ENCODE measurements around the gene PDLIM5.

The PDLIM5 gene

GRCh38 chr4:94420356-94420755, 31.4 kb upstream of the PDLIM5 start:
- TF ChIP-seq PAX5 (IDR thresholded peaks at IDR 0.05; ENCODE audit: insufficient read depth, low read length, severe bottlenecking), result no peak
- no peak for TF ChIP-seq POLR2AphosphoS5 (IDR thresholded peaks at IDR 0.05; ENCODE audit: low read depth, low read length)
- no peak for TF ChIP-seq TAF1 (IDR thresholded peaks at IDR 0.05; ENCODE audit: low read depth, low read length)
- no peak for TF ChIP-seq POU2F2 (IDR thresholded peaks at IDR 0.05; ENCODE audit: low read depth, low read length)
- TF ChIP-seq SPI1 (IDR thresholded peaks at IDR 0.05; ENCODE audit: low read depth, low read length), result no peak
- TF ChIP-seq POLR2A (IDR thresholded peaks at IDR 0.05; ENCODE audit: low read depth, low read length), result no peak
- FAIRE-seq, result no peak
- no peak for DNase-seq (ENCODE audit: insufficient read length, low spot score)

- TF ChIP-seq PAX5 (IDR thresholded peaks at IDR 0.05; ENCODE audit: insufficient read depth, low read length, severe bottlenecking), result no peak
- no peak for TF ChIP-seq POLR2AphosphoS5 (IDR thresholded peaks at IDR 0.05; ENCODE audit: low read depth, low read length)
- FAIRE-seq (no peak), DNase-seq (ENCODE audit: insufficient read length, low spot score) (no peak)
These were observed 25.0 kb upstream of the PDLIM5 start for GRCh38 chr4:94426783-94427182.

- no peak for DNase-seq (ENCODE audit: insufficient read length, low spot score)
- no peak for FAIRE-seq
- TF ChIP-seq POU2F2 (IDR thresholded peaks at IDR 0.05; ENCODE audit: low read depth, low read length) (no peak), SPI1 (IDR thresholded peaks at IDR 0.05; ENCODE audit: low read depth, low read length) (no peak), POLR2A (IDR thresholded peaks at IDR 0.05; ENCODE audit: low read depth, low read length) (no peak)
These were observed 22.9 kb upstream of the PDLIM5 start for GRCh38 chr4:94428884-94429283.

GRCh38 chr4:94430406-94430805, 21.3 kb upstream of the PDLIM5 start:
- DNase-seq (ENCODE audit: insufficient read length, low spot score) (no peak), FAIRE-seq (no peak)
- TF ChIP-seq POU2F2 (IDR thresholded peaks at IDR 0.05; ENCODE audit: low read depth, low read length) (no peak), SPI1 (IDR thresholded peaks at IDR 0.05; ENCODE audit: low read depth, low read length) (no peak), PAX5 (IDR thresholded peaks at IDR 0.05; ENCODE audit: insufficient read depth, low read length, severe bottlenecking) (no peak), TAF1 (IDR thresholded peaks at IDR 0.05; ENCODE audit: low read depth, low read length) (no peak), POLR2A (IDR thresholded peaks at IDR 0.05; ENCODE audit: low read depth, low read length) (no peak), POLR2AphosphoS5 (IDR thresholded peaks at IDR 0.05; ENCODE audit: low read depth, low read length) (no peak)

- FAIRE-seq, result no peak
- DNase-seq (ENCODE audit: insufficient read length, low spot score), result no peak
- no peak for TF ChIP-seq PAX5 (IDR thresholded peaks at IDR 0.05; ENCODE audit: insufficient read depth, low read length, severe bottlenecking)
These were observed 20.4 kb upstream of the PDLIM5 start for GRCh38 chr4:94431388-94431787.

GRCh38 chr4:94434505-94434904, 17.2 kb upstream of the PDLIM5 start:
- DNase-seq (ENCODE audit: insufficient read length, low spot score) (no peak), FAIRE-seq (no peak)
- TF ChIP-seq TAF1 (IDR thresholded peaks at IDR 0.05; ENCODE audit: low read depth, low read length) (no peak), SPI1 (IDR thresholded peaks at IDR 0.05; ENCODE audit: low read depth, low read length) (no peak), POU2F2 (IDR thresholded peaks at IDR 0.05; ENCODE audit: low read depth, low read length) (no peak), POLR2A (IDR thresholded peaks at IDR 0.05; ENCODE audit: low read depth, low read length) (no peak), POLR2AphosphoS5 (IDR thresholded peaks at IDR 0.05; ENCODE audit: low read depth, low read length) (no peak), PAX5 (IDR thresholded peaks at IDR 0.05; ENCODE audit: insufficient read depth, low read length, severe bottlenecking) (no peak)

- TF ChIP-seq POLR2AphosphoS5 (IDR thresholded peaks at IDR 0.05; ENCODE audit: low read depth, low read length) (no peak), PAX5 (IDR thresholded peaks at IDR 0.05; ENCODE audit: insufficient read depth, low read length, severe bottlenecking) (no peak), POLR2A (IDR thresholded peaks at IDR 0.05; ENCODE audit: low read depth, low read length) (no peak), SPI1 (IDR thresholded peaks at IDR 0.05; ENCODE audit: low read depth, low read length) (no peak), TAF1 (IDR thresholded peaks at IDR 0.05; ENCODE audit: low read depth, low read length) (no peak), POU2F2 (IDR thresholded peaks at IDR 0.05; ENCODE audit: low read depth, low read length) (no peak)
- DNase-seq (ENCODE audit: insufficient read length, low spot score), result no peak
- FAIRE-seq, result no peak
These were observed 15.9 kb upstream of the PDLIM5 start for GRCh38 chr4:94435874-94436273.

- FAIRE-seq (no peak), DNase-seq (ENCODE audit: insufficient read length, low spot score) (no peak)
- TF ChIP-seq POLR2AphosphoS5 (IDR thresholded peaks at IDR 0.05; ENCODE audit: low read depth, low read length), result no peak
- TF ChIP-seq SPI1 (IDR thresholded peaks at IDR 0.05; ENCODE audit: low read depth, low read length), result no peak
- TF ChIP-seq TAF1 (IDR thresholded peaks at IDR 0.05; ENCODE audit: low read depth, low read length), result no peak
- no peak for TF ChIP-seq PAX5 (IDR thresholded peaks at IDR 0.05; ENCODE audit: insufficient read depth, low read length, severe bottlenecking)
- TF ChIP-seq POLR2A (IDR thresholded peaks at IDR 0.05; ENCODE audit: low read depth, low read length), result no peak
- TF ChIP-seq POU2F2 (IDR thresholded peaks at IDR 0.05; ENCODE audit: low read depth, low read length), result no peak
These were observed 15.2 kb upstream of the PDLIM5 start for GRCh38 chr4:94436512-94436911.

- no peak for FAIRE-seq
- TF ChIP-seq POU2F2 (IDR thresholded peaks at IDR 0.05; ENCODE audit: low read depth, low read length) (no peak), POLR2AphosphoS5 (IDR thresholded peaks at IDR 0.05; ENCODE audit: low read depth, low read length) (no peak), TAF1 (IDR thresholded peaks at IDR 0.05; ENCODE audit: low read depth, low read length) (no peak), PAX5 (IDR thresholded peaks at IDR 0.05; ENCODE audit: insufficient read depth, low read length, severe bottlenecking) (no peak), POLR2A (IDR thresholded peaks at IDR 0.05; ENCODE audit: low read depth, low read length) (no peak), SPI1 (IDR thresholded peaks at IDR 0.05; ENCODE audit: low read depth, low read length) (no peak)
- DNase-seq (ENCODE audit: insufficient read length, low spot score), result no peak
These were observed 12.1 kb upstream of the PDLIM5 start for GRCh38 chr4:94439606-94440005.

- no peak for TF ChIP-seq SPI1 (IDR thresholded peaks at IDR 0.05; ENCODE audit: low read depth, low read length)
- no peak for TF ChIP-seq POU2F2 (IDR thresholded peaks at IDR 0.05; ENCODE audit: low read depth, low read length)
- TF ChIP-seq PAX5 (IDR thresholded peaks at IDR 0.05; ENCODE audit: insufficient read depth, low read length, severe bottlenecking), result no peak
- no peak for TF ChIP-seq TAF1 (IDR thresholded peaks at IDR 0.05; ENCODE audit: low read depth, low read length)
- no peak for TF ChIP-seq POLR2A (IDR thresholded peaks at IDR 0.05; ENCODE audit: low read depth, low read length)
- TF ChIP-seq POLR2AphosphoS5 (IDR thresholded peaks at IDR 0.05; ENCODE audit: low read depth, low read length), result no peak
- DNase-seq (ENCODE audit: insufficient read length, low spot score) (no peak), FAIRE-seq (no peak)
These were observed 9.9 kb upstream of the PDLIM5 start for GRCh38 chr4:94441838-94442237.

- DNase-seq (ENCODE audit: insufficient read length, low spot score) (no peak), FAIRE-seq (no peak)
- no peak for TF ChIP-seq PAX5 (IDR thresholded peaks at IDR 0.05; ENCODE audit: insufficient read depth, low read length, severe bottlenecking)
- TF ChIP-seq SPI1 (IDR thresholded peaks at IDR 0.05; ENCODE audit: low read depth, low read length), result no peak
- TF ChIP-seq POLR2AphosphoS5 (IDR thresholded peaks at IDR 0.05; ENCODE audit: low read depth, low read length), result no peak
- TF ChIP-seq POLR2A (IDR thresholded peaks at IDR 0.05; ENCODE audit: low read depth, low read length), result no peak
- TF ChIP-seq TAF1 (IDR thresholded peaks at IDR 0.05; ENCODE audit: low read depth, low read length), result no peak
- TF ChIP-seq POU2F2 (IDR thresholded peaks at IDR 0.05; ENCODE audit: low read depth, low read length), result no peak
These were observed 9.5 kb upstream of the PDLIM5 start for GRCh38 chr4:94442251-94442650.

Data from GM12891 (cell line).